T-cell (primary cell): ENCODE data around the gene PSTK. TPM values are rescaled to one million over a fixed set of nuclear protein-coding genes. Genes with fewer than 3 reads are reported as not detected.
A peak's percentile ranks its signal among the peaks of the same experiment; 100 is the strongest.

Experiments used
- ATAC-seq, 4 experiments: fragments of 200-7000 bp in 3 of 4; fragments of 150-1000 bp in 1 of 4; cut with Tn5 transposase; replicated peaks in 1 of 4; 1 replicate in 3 of 4; 2 replicates in 1 of 4; pipeline ENCODE4 v1.10.0; 2021; ENCODE audit warnings: moderate library complexity in 3 of 4, mild to moderate bottlenecking in 2 of 4, moderate number of reproducible peaks in 1 of 4
- CTCF ChIA-PET, 2 donors: fragments of 300-600 bp; sonication (Branson Sonifier 250); formaldehyde crosslinking; loops; one replicate each; lab custom pipeline; 2022; ENCODE audit warnings: antibody characterized with exemption in 2 of 2; lab: Charles Lee
- POLR2A ChIA-PET, 2 donors: fragments of 300-600 bp; sonication (Branson Sonifier 250); formaldehyde crosslinking; loops; one replicate each; lab custom pipeline; 2022; ENCODE audit warnings: antibody characterized with exemption in 2 of 2; lab: Charles Lee
- DNase-seq, 35 experiments: peaks; one replicate each; pipeline versions ENCODE4 v3.0.0 to v3.0.0-alpha.2; 2013 to 2023
- H3K27ac ChIP-seq: one replicate; pipeline ENCODE4 v1.5.1; 2013; ENCODE audit warnings: low read length
- H3K27me3 ChIP-seq, 2 experiments: replicated peaks in 1 of 2; 1 replicate in 1 of 2; 2 replicates in 1 of 2; pipeline versions ENCODE4 v1.6.1 to v1.7.0; 2013; ENCODE audit warnings: low read length in 1 of 2, mixed read lengths in 1 of 2; ENCODE audit not compliant: control insufficient read depth in 2 of 2, insufficient read depth in 2 of 2; ENCODE audit errors: extremely low read depth in 1 of 2
- H3K36me3 ChIP-seq, 2 donors: 1 replicate in 1 of 2; 2 replicates in 1 of 2; pipeline versions ENCODE4 v1.6.1 to v1.7.0; 2013; ENCODE audit warnings: low read length in 1 of 2; ENCODE audit not compliant: control insufficient read depth in 2 of 2, insufficient read depth in 1 of 2; ENCODE audit errors: extremely low read depth in 1 of 2
- H3K4me1 ChIP-seq, 2 experiments: 1 replicate in 1 of 2; 2 replicates in 1 of 2; pipeline versions ENCODE4 v1.6.1 to v1.7.0; 2013; ENCODE audit warnings: low read length in 2 of 2, mixed read lengths in 1 of 2; ENCODE audit not compliant: insufficient read depth in 2 of 2, control insufficient read depth in 1 of 2; ENCODE audit errors: extremely low read depth in 1 of 2
- H3K4me3 ChIP-seq, 2 donors: 1 replicate in 1 of 2; 2 replicates in 1 of 2; pipeline versions ENCODE4 v1.5.1 to v1.7.0; 2013; ENCODE audit warnings: mild to moderate bottlenecking in 2 of 2, low read length in 1 of 2, moderate library complexity in 1 of 2; ENCODE audit not compliant: control insufficient read depth in 1 of 2; ENCODE audit errors: extremely low read depth in 1 of 2
- H3K9me3 ChIP-seq: 2 replicates; pipeline ENCODE4 v1.7.0; 2013
- H3K27ac Mint-ChIP-seq, 2 donors: one replicate each; pipeline ENCODE4 v1.8.0; 2020 to 2021; ENCODE audit warnings: mild to moderate bottlenecking in 2 of 2, mixed read lengths in 2 of 2
- H3K27me3 Mint-ChIP-seq, 2 donors: one replicate each; pipeline ENCODE4 v1.8.0; 2021 to 2022; ENCODE audit warnings: mixed read lengths in 2 of 2
- H3K36me3 Mint-ChIP-seq: one replicate; pipeline ENCODE4 v1.8.0; 2021; ENCODE audit warnings: mixed read lengths
- H3K4me1 Mint-ChIP-seq, 3 donors: one replicate each; pipeline ENCODE4 v1.8.0; 2020 to 2022; ENCODE audit warnings: mixed read lengths in 3 of 3, mild to moderate bottlenecking in 1 of 3
- H3K4me3 Mint-ChIP-seq, 3 donors: one replicate each; pipeline ENCODE4 v1.8.0; 2020 to 2022; ENCODE audit warnings: mild to moderate bottlenecking in 3 of 3, mixed read lengths in 3 of 3, moderate library complexity in 3 of 3
- H3K9me3 Mint-ChIP-seq, 3 donors: one replicate each; pipeline ENCODE4 v1.8.0; 2020 to 2022; ENCODE audit warnings: mixed read lengths in 3 of 3
- WGBS: methylation state at CpG from one replicate; pipeline ENCODE4 v1.1.5; 2013; ENCODE audit warnings: missing lambda C conversion rate; ENCODE audit not compliant: insufficient coverage; 5-methylcytosine and 5-hydroxymethylcytosine counted together
- total RNA-seq, 35 experiments: library from RNA in 6 of 35; stranded (reverse) in 6 of 35; fragments of 120-200 nt in 1 of 35; gene quantifications; one replicate each; pipeline versions ENCODE4 v1.2.1 to v1.2.4 and lab custom pipeline; 2013 to 2026

The PSTK gene
- total RNA-seq, 5 donors from 2014 or later (not counting 1 experiment from before 2014, with no cell fraction given): 3.7 to 12.1 (median 5.2) TPM

- Mint-ChIP-seq H3K36me3 (peaks cover 26% of the 10 kb centered on the region), H3K4me3 (no peak overlapping the region), H3K27ac (no peak overlapping the region), H3K9me3 (no peaks in the 10 kb centered on the region), H3K4me1 (peaks cover 2 to 10% (median 7%) of the 10 kb centered on the region in 3 donors), H3K27me3 (no peaks in the 10 kb centered on the region)
- peaks cover 0 to 7% of the 10 kb centered on the region in 2 donors for H3K36me3 ChIP-seq
- H3K4me1 ChIP-seq: no peaks in the 10 kb centered on the region
- no peak for ATAC-seq
- WGBS: 100% methylated on average over 3 of the region's 6 CpGs
- DNase-seq: no peak
- POLR2A ChIA-PET: no interaction called here
- CTCF ChIA-PET: no interaction called here
- no peaks in the 10 kb centered on the region for H3K9me3 ChIP-seq
- H3K27me3 ChIP-seq: no peaks in the 10 kb centered on the region
- no peak overlapping the region for H3K4me3 ChIP-seq
- no peak overlapping the region for H3K27ac ChIP-seq
These were observed 6.1 kb downstream of the PSTK start for GRCh38 chr10:122986335-122986734.

- ChIA-PET POLR2A (no interaction called here), CTCF (no interaction called here)
- DNase-seq (no peak), ATAC-seq (no peak)
- WGBS: no CpG with 5 or more reads among the region's 2 CpGs
- Histone ChIP-seq H3K27ac (no peak overlapping the region), H3K4me3 (no peak overlapping the region), H3K27me3 (no peaks in the 10 kb centered on the region), H3K4me1 (no peaks in the 10 kb centered on the region), H3K9me3 (no peaks in the 10 kb centered on the region), H3K36me3 (peaks cover 0 to 15% of the 10 kb centered on the region in 2 donors)
- no peak overlapping the region for H3K4me3 Mint-ChIP-seq
- H3K27me3 Mint-ChIP-seq: no peaks in the 10 kb centered on the region
- H3K9me3 Mint-ChIP-seq: no peaks in the 10 kb centered on the region
- peaks cover 26% of the 10 kb centered on the region for H3K36me3 Mint-ChIP-seq
- no peaks in the 10 kb centered on the region for H3K4me1 Mint-ChIP-seq
- no peak overlapping the region for H3K27ac Mint-ChIP-seq
These were observed 8.3 kb downstream of the PSTK start for GRCh38 chr10:122988501-122988900.

- H3K9me3 Mint-ChIP-seq: no peaks in the 10 kb centered on the region
- no peak overlapping the region for H3K27ac ChIP-seq
- no peaks in the 10 kb centered on the region for H3K9me3 ChIP-seq
- H3K36me3 ChIP-seq: peaks cover 5 to 26% of the 10 kb centered on the region in 2 donors
- H3K27me3 Mint-ChIP-seq: no peaks in the 10 kb centered on the region
- ChIA-PET CTCF (interaction anchor here in 1 of 2 donors (0.6 kb wide), 1 partner anchor 16 kb away, joined by 3 read pairs; no protein-coding TSS in a partner anchor), POLR2A (interaction anchor here in 1 of 2 donors (0.6 kb wide), 1 partner anchor 16 kb away, joined by 4 read pairs; no protein-coding TSS in a partner anchor)
- no peaks in the 10 kb centered on the region for H3K27me3 ChIP-seq
- peaks cover 0 to 3% (median 1%) of the 10 kb centered on the region in 3 donors for H3K4me1 Mint-ChIP-seq
- no peaks in the 10 kb centered on the region for H3K4me1 ChIP-seq
- H3K4me3 ChIP-seq: no peak overlapping the region
- WGBS: 78% methylated on average over 3 of the region's 5 CpGs
- H3K27ac Mint-ChIP-seq: peak overlapping the region in 1 of 2 donors; percentile 44
- ATAC-seq: no peak
- no peak overlapping the region for H3K4me3 Mint-ChIP-seq
- peaks cover 26% of the 10 kb centered on the region for H3K36me3 Mint-ChIP-seq
- DNase-seq: no peak
These were observed 10.1 kb downstream of the PSTK start for GRCh38 chr10:122990278-122990677.

- Histone ChIP-seq H3K36me3 (peaks cover 5 to 44% of the 10 kb centered on the region in 2 donors), H3K9me3 (no peaks in the 10 kb centered on the region), H3K27me3 (no peaks in the 10 kb centered on the region), H3K4me3 (no peak overlapping the region), H3K4me1 (no peaks in the 10 kb centered on the region), H3K27ac (no peak overlapping the region)
- CTCF ChIA-PET: interaction anchor here in 1 of 2 donors (0.6 kb wide), 1 partner anchor 13 kb away, joined by 3 read pairs; no protein-coding TSS in a partner anchor
- POLR2A ChIA-PET: no interaction called here
- Mint-ChIP-seq H3K4me3 (no peak overlapping the region), H3K27ac (no peak overlapping the region), H3K36me3 (peaks cover 22% of the 10 kb centered on the region), H3K9me3 (no peaks in the 10 kb centered on the region), H3K4me1 (peaks cover 0 to 7% (median 4%) of the 10 kb centered on the region in 3 donors), H3K27me3 (no peaks in the 10 kb centered on the region)
- ATAC-seq: no peak
- no CpG with 5 or more reads among the region's 1 CpG for WGBS
- no peak for DNase-seq
These were observed 11.9 kb downstream of the PSTK start for GRCh38 chr10:122992031-122992585.

GRCh38 chr10:122993797-122994336, 13.7 kb downstream of the PSTK start:
- 95% methylated on average over 5 of the region's 6 CpGs for WGBS
- Mint-ChIP-seq H3K4me1 (peaks cover 8 to 19% (median 15%) of the 10 kb centered on the region in 3 donors), H3K27ac (no peak overlapping the region), H3K27me3 (no peaks in the 10 kb centered on the region), H3K9me3 (no peaks in the 10 kb centered on the region), H3K36me3 (peaks cover 23% of the 10 kb centered on the region), H3K4me3 (no peak overlapping the region)
- Histone ChIP-seq H3K36me3 (peaks cover 5 to 58% of the 10 kb centered on the region in 2 donors), H3K9me3 (no peaks in the 10 kb centered on the region), H3K27ac (no peak overlapping the region), H3K4me3 (no peak overlapping the region), H3K4me1 (peaks cover 0 to under 1% of the 10 kb centered on the region in 2 experiments), H3K27me3 (no peaks in the 10 kb centered on the region)
- ATAC-seq (no peak), DNase-seq (no peak)
- POLR2A ChIA-PET: no interaction called here
- CTCF ChIA-PET: no interaction called here

- Mint-ChIP-seq H3K4me3 (no peak overlapping the region), H3K36me3 (peaks cover 28% of the 10 kb centered on the region), H3K27ac (no peak overlapping the region), H3K4me1 (peaks cover 29 to 36% (median 36%) of the 10 kb centered on the region in 3 donors), H3K9me3 (no peaks in the 10 kb centered on the region), H3K27me3 (no peaks in the 10 kb centered on the region)
- Histone ChIP-seq H3K27ac (no peak overlapping the region), H3K9me3 (no peaks in the 10 kb centered on the region), H3K4me1 (peaks cover 0 to 5% of the 10 kb centered on the region in 2 experiments), H3K36me3 (peaks cover 5 to 61% of the 10 kb centered on the region in 2 donors), H3K4me3 (no peak overlapping the region), H3K27me3 (no peaks in the 10 kb centered on the region)
- ChIA-PET CTCF (no interaction called here), POLR2A (interaction anchor here in 1 of 2 donors (0.5 to 1.4 kb wide), 4 partner anchors 11 to 1466 kb away, joined by 3 to 8 read pairs (median 5); partner anchors contain the start of gene LHPP)
- WGBS: 95% methylated on average over 3 of the region's 4 CpGs
- ATAC-seq (no peak), DNase-seq (no peak)
These were observed 15.7 kb downstream of the PSTK start for GRCh38 chr10:122995936-122996335.
